CD14-positive monocyte (primary cell): Measurements from ENCODE around the gene SGK1. TPM values are rescaled to one million over a fixed set of nuclear protein-coding genes. Genes with fewer than 3 reads are reported as not detected.

Experiments
- DNase-seq, 3 donors: peaks; one replicate each; pipeline ENCODE4 v3.0.0-alpha.2; 2011 to 2022
- H2AFZ ChIP-seq: 2 replicates; pipeline ENCODE4 v1.6.0; 2012; ENCODE audit warnings: mild to moderate bottlenecking, low read depth, low read length, inconsistent platforms; ENCODE audit not compliant: insufficient read depth, poor library complexity, severe bottlenecking
- H3K27ac ChIP-seq, 2 donors: 1 replicate in 1 of 2; 2 replicates in 1 of 2; pipeline ENCODE4 v1.5.1; 2012 to 2013; ENCODE audit warnings: low read length in 2 of 2, control low read depth in 1 of 2, inconsistent platforms in 1 of 2, low read depth in 1 of 2, mild to moderate bottlenecking in 1 of 2
- H3K27me3 ChIP-seq, 2 donors: one replicate each; pipeline versions ENCODE4 v1.6.0 to v1.6.1; 2011 to 2013; ENCODE audit warnings: low read length in 2 of 2; ENCODE audit not compliant: control insufficient read depth in 2 of 2, insufficient read depth in 2 of 2
- H3K36me3 ChIP-seq, 2 donors: replicated peaks in 1 of 2; 1 replicate in 1 of 2; 2 replicates in 1 of 2; pipeline versions ENCODE4 v1.5.1 to v1.6.1; 2012 to 2013; ENCODE audit warnings: low read length in 2 of 2, control low read depth in 1 of 2, inconsistent platforms in 1 of 2, mild to moderate bottlenecking in 1 of 2; ENCODE audit not compliant: insufficient read depth in 2 of 2, control insufficient read depth in 1 of 2
- H3K4me1 ChIP-seq, 2 donors: 1 replicate in 1 of 2; 2 replicates in 1 of 2; pipeline versions ENCODE4 v1.5.1 to v1.6.1; 2012 to 2013; ENCODE audit warnings: low read length in 2 of 2, control low read depth in 1 of 2, inconsistent platforms in 1 of 2, mild to moderate bottlenecking in 1 of 2, moderate library complexity in 1 of 2; ENCODE audit not compliant: insufficient read depth in 2 of 2, control insufficient read depth in 1 of 2
- H3K4me2 ChIP-seq: replicated peaks from 2 replicates; pipeline ENCODE3; 2012; ENCODE audit warnings: low read length, moderate library complexity, mild to moderate bottlenecking; ENCODE audit not compliant: poor library complexity, severe bottlenecking; ENCODE audit errors: extremely low read depth
- H3K4me3 ChIP-seq, 3 experiments: fragments of 200-600 bp in 1 of 3; sonication (generic) in 1 of 3; replicated peaks in 1 of 3; 1 replicate in 2 of 3; 2 replicates in 1 of 3; pipeline ENCODE4 v1.5.1; 2011 to 2013; ENCODE audit warnings: low read length in 3 of 3, mild to moderate bottlenecking in 3 of 3, control low read depth in 2 of 3, low read depth in 2 of 3, inconsistent platforms in 1 of 3, moderate library complexity in 1 of 3
- H3K79me2 ChIP-seq: 2 replicates; pipeline ENCODE4 v1.6.0; 2012; ENCODE audit warnings: mild to moderate bottlenecking, control low read depth, inconsistent platforms, low read length, moderate library complexity; ENCODE audit not compliant: insufficient read depth
- H3K9ac ChIP-seq: 2 replicates; pipeline ENCODE4 v1.6.0; 2017; ENCODE audit warnings: low read length, mild to moderate bottlenecking; ENCODE audit not compliant: insufficient read depth, poor library complexity, severe bottlenecking
- H3K9me3 ChIP-seq, 2 donors: replicated peaks in 1 of 2; 1 replicate in 1 of 2; 2 replicates in 1 of 2; pipeline versions ENCODE4 v1.5.1 to v1.6.1; 2012 to 2013; ENCODE audit warnings: low read length in 2 of 2, control low read depth in 1 of 2; ENCODE audit not compliant: control insufficient read depth in 1 of 2, insufficient read depth in 1 of 2
- H4K20me1 ChIP-seq: 2 replicates; pipeline ENCODE4 v1.6.0; 2012; ENCODE audit warnings: mild to moderate bottlenecking, low read length, control low read depth, moderate library complexity; ENCODE audit not compliant: insufficient read depth
- H3K27ac Mint-ChIP-seq, 7 donors: one replicate each; pipeline ENCODE4 v1.8.0; 2020; ENCODE audit warnings: mild to moderate bottlenecking in 7 of 7, mixed read lengths in 7 of 7, moderate library complexity in 6 of 7, inconsistent platforms in 2 of 7
- H3K27me3 Mint-ChIP-seq, 3 donors: one replicate each; pipeline ENCODE4 v1.8.0; 2021 to 2022; ENCODE audit warnings: low read depth in 3 of 3, mild to moderate bottlenecking in 3 of 3, mixed read lengths in 3 of 3, moderate library complexity in 3 of 3, inconsistent platforms in 1 of 3
- H3K36me3 Mint-ChIP-seq, 2 donors: one replicate each; pipeline ENCODE4 v1.8.0; 2020; ENCODE audit warnings: mixed read lengths in 2 of 2, inconsistent platforms in 1 of 2, mild to moderate bottlenecking in 1 of 2
- H3K4me1 Mint-ChIP-seq: one replicate; pipeline ENCODE4 v1.8.0; 2020; ENCODE audit warnings: mild to moderate bottlenecking, mixed read lengths
- H3K4me3 Mint-ChIP-seq, 2 donors: one replicate each; pipeline ENCODE4 v1.8.0; 2020; ENCODE audit warnings: mild to moderate bottlenecking in 2 of 2, mixed read lengths in 2 of 2, moderate library complexity in 1 of 2
- H3K9me3 Mint-ChIP-seq, 7 donors: one replicate each; pipeline ENCODE4 v1.8.0; 2020 to 2022; ENCODE audit warnings: mixed read lengths in 7 of 7, mild to moderate bottlenecking in 6 of 7, moderate library complexity in 6 of 7, inconsistent platforms in 2 of 7
- CTCF ChIP-seq: fragments of 200-600 bp; IDR thresholded peaks from one replicate; pipeline ENCODE4 v1.8.0; 2022; ENCODE audit warnings: antibody characterized with exemption, mild to moderate bottlenecking
- WGBS: methylation state at CpG from one replicate; pipeline ENCODE4 v1.1.5; 2013; ENCODE audit warnings: missing lambda C conversion rate; ENCODE audit not compliant: insufficient coverage; 5-methylcytosine and 5-hydroxymethylcytosine counted together
- intact Hi-C, 2 donors: fragments of 100-400 bp; cut with micrococcal nuclease; formaldehyde crosslinking; loops; one replicate each; pipeline versions ENCODE4 v1.15.0 to v1.15.1; 2023
- polyA plus RNA-seq, 3 donors: library from polyadenylated mRNA; depleted of rRNA in 1 of 3; unstranded in 2 of 3; stranded (reverse) in 1 of 3; fragments of 300-500 nt in 2 of 3; fragments of >200 nt in 1 of 3; fragmentation: Illumina TruSeq in 2 of 3; gene quantifications; 1 replicate in 2 of 3; 2 replicates in 1 of 3; pipeline ENCODE4 v1.2.3, GENCODE V29; 2012 to 2021

Gene SGK1
- polyA plus RNA-seq, 3 donors: 373 to 419 (median 407) TPM

DNA sequence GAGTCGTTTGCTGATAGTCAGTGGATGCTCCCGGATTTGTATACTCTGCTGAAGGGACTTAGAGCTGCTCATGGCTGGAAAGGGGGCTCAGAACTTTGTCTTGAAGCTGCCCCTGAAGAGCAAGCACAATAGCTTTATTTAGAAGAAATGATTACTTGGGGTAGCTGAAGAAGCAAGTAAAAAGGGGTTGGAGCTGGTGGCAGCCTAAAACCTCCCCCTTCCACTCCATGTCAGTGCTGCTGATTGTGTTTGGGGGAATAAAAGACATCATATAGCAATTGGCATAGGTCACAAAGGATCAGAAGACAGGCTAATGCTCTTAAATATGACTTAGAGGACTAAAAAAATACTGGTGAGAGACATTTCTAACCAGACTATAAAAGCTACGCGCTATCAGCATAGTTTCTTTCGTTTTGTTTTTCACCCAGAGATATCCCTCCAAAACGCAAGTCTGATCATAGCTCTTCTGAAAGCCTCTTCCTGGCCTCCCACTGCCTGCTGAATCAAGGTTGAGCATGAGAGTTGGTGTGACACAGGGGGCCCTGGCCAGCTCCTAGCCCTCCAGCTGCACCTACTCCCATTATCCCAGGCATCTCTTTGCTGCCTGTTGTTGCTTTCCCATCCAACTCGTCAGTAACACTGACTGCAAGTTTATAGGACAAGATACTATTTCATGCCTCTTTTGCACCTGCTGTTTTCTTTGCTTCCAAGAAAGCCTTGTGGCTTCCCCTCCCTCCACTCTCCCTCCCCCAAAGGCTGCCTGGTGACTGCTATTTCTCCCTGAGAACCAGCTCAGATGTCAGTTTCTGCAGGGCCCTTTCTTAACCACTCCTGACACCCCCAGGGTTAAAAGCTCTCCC is 33.9 kb upstream of the SGK1 start:
- Mint-ChIP-seq H3K27me3 (peaks cover 0 to 1% (median 0%) of the 10 kb centered on the region in 3 donors), H3K36me3 (no peaks in the 10 kb centered on the region), H3K4me1 (peaks cover 32% of the 10 kb centered on the region), H3K4me3 (no peak overlapping the region), H3K27ac (peak overlapping the region in 3 of 7 donors; percentile 4 to 51 (median 39)), H3K9me3 (peaks cover 0 to 10% (median 6%) of the 10 kb centered on the region in 7 donors)
- Histone ChIP-seq H3K27ac (no peak overlapping the region), H3K79me2 (no peaks in the 10 kb centered on the region), H3K9me3 (no peaks in the 10 kb centered on the region), H3K4me1 (peaks cover 3 to 7% of the 10 kb centered on the region in 2 donors), H3K36me3 (no peaks in the 10 kb centered on the region), H4K20me1 (no peaks in the 10 kb centered on the region), H3K27me3 (no peaks in the 10 kb centered on the region), H2AFZ (peak overlapping the region; percentile 41), H3K4me3 (no peak overlapping the region), H3K9ac (no peak overlapping the region), H3K4me2 (no peak overlapping the region)
- WGBS: 69% methylated on average over 4 of the region's 7 CpGs
- no peak for DNase-seq
- no peak for TF ChIP-seq CTCF
- intact Hi-C loops: no loop called here

DNA sequence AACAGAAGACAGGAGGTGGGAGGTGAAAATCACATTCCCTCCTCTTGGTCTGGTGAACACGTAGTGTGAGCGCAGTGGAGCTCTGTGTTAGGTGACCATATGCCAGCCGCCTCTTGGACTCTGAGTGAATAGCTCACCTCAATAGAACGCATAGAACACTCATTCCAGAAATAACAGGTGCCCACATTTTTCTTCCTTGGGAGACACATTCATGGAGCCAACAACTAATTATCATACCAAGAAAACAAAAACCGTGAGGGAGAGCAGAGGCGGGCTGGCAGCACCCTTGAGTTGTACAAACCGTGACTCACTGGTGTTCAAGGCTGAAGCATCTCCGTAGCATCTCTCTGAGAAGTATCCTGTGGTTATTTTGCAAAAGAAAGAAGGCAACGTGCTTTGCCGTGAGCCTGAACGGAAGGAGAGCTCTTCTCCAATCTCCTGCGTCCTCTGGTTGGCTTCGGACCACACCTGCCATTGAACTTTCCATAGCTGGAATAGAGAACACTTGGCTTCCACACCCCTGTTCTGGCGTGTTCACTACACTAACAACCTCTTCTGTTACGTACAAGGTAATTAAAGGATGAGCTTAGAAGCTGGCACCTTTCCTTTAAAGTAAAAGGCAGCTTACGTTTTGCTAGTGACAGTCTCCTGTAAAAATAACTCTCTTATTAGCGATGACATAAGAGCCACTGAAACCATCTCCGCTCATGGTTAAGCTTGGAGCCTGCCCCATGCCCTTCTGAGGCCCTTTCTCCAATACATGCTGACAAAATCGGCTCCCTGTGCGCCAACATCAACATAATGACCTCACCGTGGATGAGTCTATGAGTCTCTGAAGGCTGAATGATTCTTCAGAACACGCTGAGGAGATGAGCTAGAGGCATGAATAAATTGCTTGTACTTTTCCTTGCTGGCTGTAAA is 30.2 kb upstream of the SGK1 start:
- TF ChIP-seq CTCF: no peak
- Histone ChIP-seq H2AFZ (no peak overlapping the region), H3K79me2 (no peaks in the 10 kb centered on the region), H3K9ac (no peak overlapping the region), H3K27ac (no peak overlapping the region), H3K9me3 (no peaks in the 10 kb centered on the region), H3K4me1 (peaks cover 20 to 26% of the 10 kb centered on the region in 2 donors), H3K4me3 (no peak overlapping the region), H3K36me3 (no peaks in the 10 kb centered on the region), H3K4me2 (no peak overlapping the region), H4K20me1 (no peaks in the 10 kb centered on the region), H3K27me3 (no peaks in the 10 kb centered on the region)
- H3K4me1 Mint-ChIP-seq: peaks cover 37% of the 10 kb centered on the region
- intact Hi-C loops: no loop called here
- H3K9me3 Mint-ChIP-seq: peaks cover 0 to 3% (median 0%) of the 10 kb centered on the region in 7 donors
- DNase-seq: no peak
- H3K27me3 Mint-ChIP-seq: peaks cover 0 to 3% (median 2%) of the 10 kb centered on the region in 3 donors
- no peak overlapping the region for H3K4me3 Mint-ChIP-seq
- H3K36me3 Mint-ChIP-seq: no peaks in the 10 kb centered on the region
- H3K27ac Mint-ChIP-seq: peak overlapping the region in 3 of 7 donors; percentile 36 to 80 (median 61)
- WGBS: 99% methylated on average over 17 of the region's 22 CpGs
